ENCODE measurements around the gene ALDH5A1. TPM values are rescaled to one million over a fixed set of nuclear protein-coding genes. Genes with fewer than 3 reads are reported as not detected.

ALDH5A1 gene
- total RNA-seq, 1 donor from 2014 or later: 14.7 TPM

- H3K27me3 Mint-ChIP-seq: no peaks in the 10 kb centered on the region
- no peak for TF ChIP-seq CTCF (conservative IDR thresholded peaks at IDR 0.05)
- peaks cover 18% of the 10 kb centered on the region for H3K36me3 Mint-ChIP-seq
- H3K9me3 Mint-ChIP-seq: no peaks in the 10 kb centered on the region
- no peak overlapping the region for H3K4me3 Mint-ChIP-seq
- no peak for DNase-seq (ENCODE audit: extremely low spot score, unreplicated experiment)
- H3K27ac Mint-ChIP-seq: no peak overlapping the region
- H3K4me1 Mint-ChIP-seq (ENCODE audit: unreplicated experiment): peaks cover 6% of the 10 kb centered on the region
These were observed 23.1 kb downstream of the ALDH5A1 start for GRCh38 chr6:24517659-24518543.

GRCh38 chr6:24520929-24521546 lies 26.3 kb downstream of the ALDH5A1 start:
- no peak overlapping the region for H3K27ac Mint-ChIP-seq
- peak; percentile 69 for TF ChIP-seq CTCF (conservative IDR thresholded peaks at IDR 0.05)
- no peaks in the 10 kb centered on the region for H3K27me3 Mint-ChIP-seq
- peaks cover 7% of the 10 kb centered on the region for H3K36me3 Mint-ChIP-seq
- DNase-seq (ENCODE audit: extremely low spot score, unreplicated experiment): no peak
- H3K4me3 Mint-ChIP-seq: no peak overlapping the region
- peaks cover 9% of the 10 kb centered on the region for H3K4me1 Mint-ChIP-seq (ENCODE audit: unreplicated experiment)
- H3K9me3 Mint-ChIP-seq: no peaks in the 10 kb centered on the region

GRCh38 chr6:24522228-24523176 lies 27.7 kb downstream of the ALDH5A1 start:
- H3K9me3 Mint-ChIP-seq: no peaks in the 10 kb centered on the region
- peaks cover 9% of the 10 kb centered on the region for H3K4me1 Mint-ChIP-seq (ENCODE audit: unreplicated experiment)
- DNase-seq (ENCODE audit: extremely low spot score, unreplicated experiment): no peak
- H3K36me3 Mint-ChIP-seq: peaks cover 4% of the 10 kb centered on the region
- no peak for TF ChIP-seq CTCF (conservative IDR thresholded peaks at IDR 0.05)
- H3K4me3 Mint-ChIP-seq: no peak overlapping the region
- no peaks in the 10 kb centered on the region for H3K27me3 Mint-ChIP-seq
- peak overlapping the region; percentile 37 for H3K27ac Mint-ChIP-seq

GRCh38 chr6:24524329-24524728 lies 29.6 kb downstream of the ALDH5A1 start:
- Mint-ChIP-seq H3K27ac (no peak overlapping the region), H3K4me3 (no peak overlapping the region), H3K4me1 (ENCODE audit: unreplicated experiment) (peaks cover 9% of the 10 kb centered on the region), H3K27me3 (no peaks in the 10 kb centered on the region), H3K36me3 (peaks cover 8% of the 10 kb centered on the region), H3K9me3 (no peaks in the 10 kb centered on the region)
- DNase-seq (ENCODE audit: extremely low spot score, unreplicated experiment): no peak
- no peak for TF ChIP-seq CTCF (conservative IDR thresholded peaks at IDR 0.05)

- peaks cover 8% of the 10 kb centered on the region for H3K36me3 Mint-ChIP-seq
- no peak overlapping the region for H3K4me3 Mint-ChIP-seq
- peak; percentile 75 for TF ChIP-seq CTCF (conservative IDR thresholded peaks at IDR 0.05)
- H3K27ac Mint-ChIP-seq: no peak overlapping the region
- H3K4me1 Mint-ChIP-seq (ENCODE audit: unreplicated experiment): peaks cover 9% of the 10 kb centered on the region
- no peaks in the 10 kb centered on the region for H3K27me3 Mint-ChIP-seq
- no peaks in the 10 kb centered on the region for H3K9me3 Mint-ChIP-seq
- DNase-seq (ENCODE audit: extremely low spot score, unreplicated experiment): no peak
These were observed 30.0 kb downstream of the ALDH5A1 start for GRCh38 chr6:24524805-24525204.
